Stimulated activated CD4-positive, alpha-beta T cell treated with anti-CD3 and anti-CD28 coated beads, TNF-alpha, amount 100 ng/mL, for 1 hour (primary cell): ENCODE results near the gene ESAM.

ENCODE experiments used
- DNase-seq, 3 donors: peaks; one replicate each; pipeline ENCODE4 v3.0.0-alpha.2; 2020; ENCODE audit warnings: low read depth in 3 of 3, low spot score in 1 of 3

Gene ESAM

GRCh38 chr11:124762105-124762623, at the start of gene ESAM:
TSS of gene ESAM (minus strand) at chr11:124762290. CDS start at chr11:124762154, 136 bp downstream.
- DNase-seq, result peak in 2 of 3 donors; percentile 46 to 49

DNA sequence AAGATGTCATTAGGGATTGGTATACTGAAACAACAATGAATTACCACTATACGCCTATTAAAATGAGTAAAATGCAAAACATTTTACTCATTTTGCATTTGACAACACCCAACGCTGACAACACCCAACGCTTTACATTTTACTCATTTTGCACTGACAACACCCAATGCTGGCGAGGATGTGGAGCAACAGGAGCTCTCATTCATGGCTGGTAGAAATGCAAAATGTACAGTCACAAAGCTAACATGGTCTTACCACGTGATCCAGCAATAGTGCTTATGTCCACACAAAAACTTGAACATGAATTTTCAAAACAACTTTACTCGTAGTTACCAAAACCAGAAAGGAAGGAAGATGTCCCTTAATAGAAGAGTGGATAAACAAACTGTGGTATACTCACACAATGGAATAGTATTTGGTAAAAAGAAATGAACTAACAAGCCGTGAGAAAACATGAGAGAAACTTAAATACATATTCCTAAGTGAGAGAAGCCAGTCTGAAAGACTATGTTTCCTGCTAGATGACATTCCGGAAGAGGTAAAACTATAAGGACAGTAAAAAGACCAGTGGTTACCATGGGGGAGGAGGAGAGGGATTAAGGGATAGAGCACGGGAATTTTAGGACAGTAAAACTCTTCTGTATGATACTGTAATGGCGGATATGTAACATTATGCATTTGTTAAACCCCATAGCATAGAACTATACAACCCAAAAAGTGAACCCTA, 49.5 kb upstream of the ESAM start:
- DNase-seq, result no peak

DNA sequence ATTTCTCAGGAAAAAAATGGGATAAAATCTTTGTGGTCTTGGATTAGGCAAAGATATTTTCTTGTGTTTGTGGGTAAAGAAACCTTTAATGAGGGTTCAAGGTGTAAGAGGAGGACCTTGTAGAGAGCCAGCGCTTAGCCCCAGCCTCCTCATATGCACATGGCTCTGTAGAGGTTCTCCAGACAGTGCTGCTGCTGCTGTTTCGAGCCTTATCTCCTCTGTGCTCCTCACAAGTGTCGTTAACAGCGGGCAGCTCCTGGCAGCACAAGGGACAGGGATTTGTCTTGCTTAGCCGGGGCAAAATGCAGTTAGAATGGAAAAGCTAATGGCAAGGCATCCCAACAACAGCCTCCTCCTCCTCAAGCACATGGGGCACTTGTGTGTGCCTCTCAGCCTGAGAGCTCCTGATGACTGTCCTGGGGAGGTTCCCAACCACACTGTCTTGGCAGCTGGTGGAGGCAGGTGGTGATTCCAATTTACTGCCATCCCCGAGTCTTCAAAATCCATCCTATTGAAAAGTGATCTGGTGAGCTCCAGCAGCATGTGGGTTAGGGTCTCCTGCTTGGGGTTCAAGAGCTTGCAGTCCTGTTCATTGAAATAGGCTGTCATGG, 45.7 kb upstream of the ESAM start:
- DNase-seq, result no peak

- DNase-seq, result no peak
These were observed 45.1 kb upstream of the ESAM start for GRCh38 chr11:124807201-124807600.

DNA sequence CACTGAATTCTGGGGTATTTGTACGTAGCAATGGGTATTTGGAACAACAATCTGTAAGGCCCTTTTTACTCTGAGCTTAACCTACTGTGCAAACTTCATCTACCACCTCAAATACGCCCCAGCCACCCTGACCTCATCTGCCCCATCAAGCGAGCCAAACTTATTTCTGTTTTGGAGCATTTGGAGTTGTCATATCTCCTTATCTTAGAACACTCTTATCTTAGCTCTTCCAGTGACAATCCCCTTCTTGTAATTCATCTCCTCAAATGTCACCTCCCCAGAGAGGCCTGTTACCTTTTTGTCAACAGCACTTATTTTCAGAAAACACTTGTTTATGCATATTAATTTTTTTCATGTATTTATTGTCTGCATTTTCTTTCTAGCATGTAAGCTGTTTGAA, 42.8 kb upstream of the ESAM start:
- no peak for DNase-seq

GRCh38 chr11:124801636-124802312, 39.7 kb upstream of the ESAM start:
- no peak for DNase-seq

GRCh38 chr11:124801014-124801413, 38.9 kb upstream of the ESAM start:
- DNase-seq, result no peak

GRCh38 chr11:124800226-124800929, 38.3 kb upstream of the ESAM start, which contains the start of gene MSANTD2:
TSS of gene MSANTD2 (minus strand) at chr11:124800406. CDS start at chr11:124800380, 26 bp downstream.
- peak; percentile 37 to 66 (median 52) for DNase-seq

DNA sequence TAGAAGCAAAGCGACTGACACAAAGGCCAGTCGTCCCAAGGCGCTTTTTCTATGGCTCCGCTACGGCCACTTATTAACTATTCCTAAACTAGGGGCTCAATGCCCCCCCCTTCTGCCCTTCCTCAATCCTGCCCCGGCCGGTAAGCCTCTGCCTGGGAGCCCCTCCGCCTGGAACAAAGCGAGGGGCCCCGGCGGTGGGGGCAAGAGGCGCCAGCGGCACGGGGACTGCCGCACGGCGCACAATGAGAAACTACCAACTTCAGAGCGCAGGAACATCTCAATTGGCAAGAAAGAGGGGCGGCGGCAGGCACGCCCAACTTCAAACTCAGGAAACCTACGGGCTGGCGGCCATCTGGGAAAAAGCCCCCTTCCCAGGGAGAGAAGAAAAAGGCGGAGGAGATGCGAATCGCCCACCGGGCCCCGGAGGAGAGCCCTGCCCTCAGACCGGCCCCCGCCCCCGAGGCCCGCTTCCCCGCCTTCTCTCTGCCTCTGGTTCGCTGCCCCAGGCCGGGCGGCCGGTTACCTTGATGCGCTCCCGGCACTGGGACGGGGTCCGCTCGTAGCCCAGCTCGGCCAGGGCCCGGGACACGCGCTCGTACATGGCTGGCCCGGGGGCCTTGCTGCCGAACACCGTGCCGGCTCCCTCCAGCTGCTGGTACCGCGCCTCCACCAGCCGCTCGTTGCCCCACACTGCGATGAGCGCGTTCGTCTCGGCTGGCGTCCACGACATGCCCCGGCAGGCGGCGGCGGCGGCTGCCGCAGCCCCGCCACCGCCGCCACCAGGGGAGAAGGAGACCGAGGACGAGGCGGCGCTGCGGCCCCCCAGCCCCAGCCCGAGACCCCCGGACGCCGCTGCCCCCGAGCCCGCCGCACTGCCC, 37.5 kb upstream of the ESAM start:
- DNase-seq, result peak in 2 of 3 donors; percentile 10 to 19

DNA sequence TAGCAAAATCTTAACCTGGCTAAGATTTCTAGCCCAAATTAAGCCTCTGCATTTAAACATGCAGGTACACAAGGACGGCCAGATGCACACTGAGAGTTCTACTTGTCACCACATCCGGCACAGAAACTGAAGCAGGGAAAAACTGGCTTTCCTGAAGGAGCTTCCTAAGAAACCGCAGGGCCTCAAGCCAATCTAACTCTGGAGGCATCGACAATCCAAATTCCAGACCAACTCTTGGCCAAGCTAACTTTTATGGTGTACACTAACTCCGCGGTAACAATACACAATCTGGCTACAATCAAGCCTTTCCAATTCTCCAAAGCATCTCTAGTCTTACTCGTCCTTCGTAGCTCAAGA, 36.9 kb upstream of the ESAM start:
- no peak for DNase-seq

DNA sequence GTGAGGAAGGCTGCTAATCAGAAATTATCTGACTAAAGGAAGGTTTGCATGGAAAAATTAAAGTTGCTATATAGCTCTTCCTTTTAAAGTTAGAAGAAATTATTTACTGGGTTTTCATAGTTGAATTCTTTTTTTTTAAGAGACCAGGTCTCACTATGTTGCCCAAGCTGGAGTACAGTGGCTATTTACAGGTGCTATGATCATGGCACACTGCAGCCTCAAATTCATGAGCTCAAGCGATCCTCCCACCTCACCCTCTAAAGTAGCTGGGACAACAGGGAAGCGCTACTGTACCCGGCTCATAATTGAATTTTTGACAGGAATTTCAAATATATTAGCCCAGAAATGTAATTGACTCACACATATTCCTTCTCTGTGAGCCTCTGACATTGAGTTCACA, 34.2 kb upstream of the ESAM start:
- DNase-seq, result no peak

GRCh38 chr11:124793466-124794278, 31.6 kb upstream of the ESAM start:
- DNase-seq, result no peak

GRCh38 chr11:124791626-124792341, 29.7 kb upstream of the ESAM start:
- DNase-seq, result no peak

- DNase-seq, result no peak
These were observed 26.4 kb upstream of the ESAM start for GRCh38 chr11:124788521-124788920.

- no peak for DNase-seq
These were observed 22.0 kb upstream of the ESAM start for GRCh38 chr11:124784051-124784450.

DNA sequence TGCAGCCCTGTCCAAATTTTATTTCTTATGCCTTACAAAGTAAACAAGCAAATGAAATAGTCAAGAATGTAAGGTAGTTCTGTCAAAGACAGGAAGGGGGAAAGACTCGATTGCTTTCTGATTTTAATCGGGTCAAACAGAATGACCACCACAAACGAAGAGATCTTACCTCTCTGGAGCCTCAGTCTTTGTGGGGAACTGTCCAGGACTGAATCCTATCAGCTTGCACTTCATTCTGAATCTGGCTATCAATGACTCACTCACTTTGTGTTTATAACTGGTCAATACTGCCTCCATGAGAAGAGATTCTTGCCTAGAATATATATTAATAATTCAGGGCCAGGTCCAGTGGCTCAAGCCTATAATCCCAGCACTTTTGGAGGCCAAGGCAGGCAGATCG, 20.9 kb upstream of the ESAM start:
- DNase-seq, result no peak

DNA sequence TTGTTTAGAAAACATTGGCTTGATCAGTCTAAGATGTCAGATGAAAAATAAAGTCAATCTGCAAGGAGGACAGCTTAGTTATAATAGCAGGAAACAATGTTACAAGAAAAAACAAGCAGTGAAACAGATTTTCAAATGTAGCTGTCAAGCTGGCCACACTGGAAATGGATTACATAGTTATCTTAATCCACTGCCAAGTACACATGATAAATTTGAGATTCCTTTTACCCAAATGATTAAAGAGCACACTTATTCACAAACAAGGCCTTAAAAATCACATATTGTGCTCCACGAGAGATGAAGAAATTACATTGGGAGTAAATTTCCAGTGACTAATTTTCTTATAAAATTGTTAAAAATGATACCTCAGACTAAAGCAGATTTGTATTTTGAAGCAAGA, 17.5 kb upstream of the ESAM start:
- no peak for DNase-seq

- no peak for DNase-seq
These were observed 16.2 kb upstream of the ESAM start for GRCh38 chr11:124778281-124778680.
